ENCODE data around the gene APP.
"Not testable (repeated sequence)": the region's sequence is repeated elsewhere in the genome, so short reads cannot be mapped to it uniquely, and the experiment has no call there.

APP gene

DNA sequence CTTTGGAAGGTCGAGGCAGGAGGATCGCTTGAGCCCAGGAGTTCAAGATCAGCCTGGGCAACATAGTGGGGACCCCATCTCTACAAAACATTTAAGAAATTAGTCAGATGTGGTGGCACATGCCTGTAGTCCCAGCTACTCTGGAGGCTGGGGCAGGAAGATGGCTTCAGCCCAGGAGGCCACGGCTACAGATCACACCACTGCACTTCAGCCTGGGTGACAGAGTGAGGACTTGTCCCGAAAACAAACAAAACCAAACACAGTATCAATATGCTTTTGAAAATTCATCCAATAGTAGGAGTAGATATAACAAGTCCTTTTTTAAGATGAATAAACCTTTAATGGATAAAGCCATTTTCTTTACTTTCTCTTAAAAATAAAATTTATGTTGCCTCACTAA, 8.5 kb downstream of the APP start:
- DNase-seq: no peak

DNA sequence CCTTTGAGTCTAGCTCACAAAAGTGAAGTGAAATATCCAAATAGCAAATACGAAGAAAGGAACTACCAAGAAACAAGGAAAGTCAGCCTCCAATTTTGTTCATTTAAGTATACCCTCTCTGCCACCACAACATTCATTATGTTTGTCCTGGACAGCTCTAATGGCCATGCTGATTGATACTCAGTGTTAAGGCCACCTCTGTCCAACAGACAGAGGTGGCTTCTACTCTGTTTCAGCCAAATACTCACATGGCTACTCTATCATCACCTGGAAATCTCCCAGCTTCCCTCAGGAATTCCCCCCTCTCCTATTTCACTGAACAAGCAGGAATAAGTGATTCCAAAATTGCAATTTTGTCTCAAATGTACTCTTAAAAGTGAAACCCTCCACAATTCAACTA, 10.7 kb downstream of the APP start:
- DNase-seq: no peak

- DNase-seq: no peak
These were observed 12.8 kb downstream of the APP start for GRCh38 chr21:26157801-26158200.

GRCh38 chr21:26154753-26155152, 15.8 kb downstream of the APP start:
- DNase-seq: no peak

- DNase-seq: peak; percentile 52
These were observed 16.8 kb downstream of the APP start for GRCh38 chr21:26153758-26154157.

DNA sequence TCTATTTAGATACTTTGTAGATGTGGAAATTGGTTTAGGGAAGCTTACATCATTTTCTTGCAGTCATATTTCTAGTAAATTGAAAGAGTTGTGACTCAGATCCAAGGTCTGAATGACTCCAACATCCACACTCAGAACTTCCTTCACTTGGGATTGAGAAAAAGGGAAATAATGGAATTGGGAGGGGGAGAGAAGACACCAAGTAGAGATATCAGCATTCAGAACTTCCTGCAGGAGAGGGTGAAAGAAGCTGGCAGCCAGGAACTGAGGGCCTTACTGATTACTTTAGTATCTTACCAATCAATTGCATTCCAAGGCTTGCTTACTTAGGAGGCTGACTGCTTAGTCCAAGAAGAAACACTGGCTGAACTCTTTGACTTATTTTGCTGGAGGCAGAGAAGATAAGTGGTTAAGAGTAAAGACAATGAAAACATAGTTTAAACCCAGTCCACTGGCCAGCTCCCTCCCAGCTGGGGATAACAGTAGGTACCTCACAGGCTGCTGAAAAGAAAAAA, 21.7 kb downstream of the APP start:
- peak; percentile 77 for DNase-seq

- peak; percentile 87 for DNase-seq
These were observed 22.3 kb downstream of the APP start for GRCh38 chr21:26148071-26148839.

- DNase-seq: no peak
These were observed 23.0 kb downstream of the APP start for GRCh38 chr21:26147535-26147934.

- no peak for DNase-seq
These were observed 23.9 kb downstream of the APP start for GRCh38 chr21:26146681-26147080.

- DNase-seq: no peak
These were observed 26.5 kb downstream of the APP start for GRCh38 chr21:26144031-26144430.

DNA sequence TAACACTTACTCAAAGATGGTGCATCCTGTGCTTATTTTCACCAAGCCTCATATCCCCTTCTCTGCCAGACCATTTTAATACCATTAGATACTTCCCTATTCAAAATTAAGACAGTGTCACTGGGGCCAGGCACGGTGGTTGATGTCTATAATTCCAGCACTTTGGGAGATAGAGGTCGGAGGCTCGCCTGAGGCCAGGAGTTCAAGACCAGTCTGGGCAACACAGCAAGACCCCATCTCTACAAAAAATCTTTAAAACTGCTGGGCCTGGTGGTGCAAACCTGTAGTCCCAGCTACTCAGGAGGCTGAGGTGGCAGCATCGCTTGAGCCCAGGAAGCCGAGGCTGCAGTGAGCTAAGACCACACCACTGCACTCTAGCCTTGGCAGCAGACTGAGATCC, 28.2 kb downstream of the APP start:
- DNase-seq: no peak

- DNase-seq: no peak
These were observed 29.6 kb downstream of the APP start for GRCh38 chr21:26140926-26141325.

DNA sequence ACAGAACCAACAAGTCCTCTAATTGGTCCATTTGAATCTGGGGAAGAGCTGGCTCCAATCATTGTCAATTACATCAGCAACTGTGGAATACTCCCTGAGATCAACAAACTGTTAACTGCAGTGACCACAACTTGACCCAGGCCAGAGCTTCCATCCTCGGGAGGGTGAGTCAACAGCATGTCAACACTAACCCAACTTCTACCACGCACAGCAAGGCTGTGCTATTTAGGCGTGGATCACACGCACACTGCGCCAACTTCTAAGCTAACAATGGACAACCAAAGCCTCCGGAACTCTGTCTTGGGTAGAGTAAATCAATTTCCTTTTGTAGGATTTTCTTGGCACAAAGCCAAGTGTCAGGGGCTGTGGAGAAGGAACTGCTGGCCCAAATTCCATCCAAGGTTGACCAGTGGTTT, 30.4 kb downstream of the APP start:
- DNase-seq: peak; percentile 94

- DNase-seq: no peak
These were observed 31.8 kb downstream of the APP start for GRCh38 chr21:26138615-26139257.

DNA sequence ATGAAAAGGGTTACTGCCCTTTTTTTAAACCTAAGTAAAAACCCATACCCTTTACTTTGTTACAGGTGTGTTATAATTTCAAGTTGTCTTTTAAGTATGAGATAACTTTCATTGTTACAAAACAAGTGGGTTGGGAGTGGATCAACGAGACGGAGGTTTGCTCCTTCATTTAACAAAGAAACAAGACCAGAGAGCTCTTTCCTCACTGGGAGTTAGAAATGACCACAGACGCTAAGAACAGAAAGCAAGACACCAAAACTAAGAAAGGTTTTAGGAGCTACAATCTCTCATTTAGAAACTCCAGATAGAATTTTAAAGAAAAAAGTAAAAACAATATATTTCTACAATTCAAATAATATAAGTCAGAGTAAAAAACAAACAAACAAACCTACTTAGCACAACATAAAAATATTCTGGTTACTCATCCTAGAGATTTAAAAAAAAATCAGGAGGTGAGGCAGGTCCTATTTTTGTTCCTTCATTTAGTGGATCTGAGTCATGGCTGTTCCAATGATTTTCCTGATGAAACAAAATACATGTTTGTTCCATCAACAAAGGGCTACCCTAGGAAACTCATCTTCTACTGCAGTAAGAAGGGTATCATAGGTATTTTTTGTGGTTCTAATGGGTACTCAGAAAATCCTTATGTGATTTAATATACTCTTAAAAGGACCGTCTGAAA, 33.0 kb downstream of the APP start:
- DNase-seq: no peak

- no peak for DNase-seq
These were observed 33.9 kb downstream of the APP start for GRCh38 chr21:26136671-26137070.

- DNase-seq: no peak
These were observed 35.0 kb downstream of the APP start for GRCh38 chr21:26135520-26135919.

- no peak for DNase-seq
These were observed 39.0 kb downstream of the APP start for GRCh38 chr21:26131554-26131953.

GRCh38 chr21:26131053-26131452, 39.5 kb downstream of the APP start:
- DNase-seq: not testable (repeated sequence)

GRCh38 chr21:26130249-26130881, 40.2 kb downstream of the APP start:
- peak; percentile 73 for DNase-seq

DNA sequence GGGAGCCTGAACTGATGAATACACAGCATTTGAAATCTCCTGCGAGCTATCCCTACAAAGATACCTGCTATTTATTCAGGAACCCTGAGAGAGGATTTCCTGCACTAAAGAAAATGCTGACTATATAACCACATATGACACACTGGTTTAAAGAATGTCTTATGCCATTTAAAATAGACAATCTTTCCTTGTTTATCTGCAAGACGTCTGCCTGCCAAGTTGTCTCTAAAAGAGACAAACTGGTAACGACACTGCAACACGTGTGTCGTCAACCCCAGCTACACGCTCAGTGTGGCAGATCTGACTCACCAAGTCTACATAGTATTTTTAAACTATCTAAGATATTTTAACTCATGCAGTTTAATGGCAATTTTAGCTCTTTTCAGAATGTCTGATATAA, 42.7 kb downstream of the APP start:
- DNase-seq: peak; percentile 42

- DNase-seq: no peak
These were observed 43.3 kb downstream of the APP start for GRCh38 chr21:26127073-26127814.

- DNase-seq: no peak
These were observed 44.4 kb downstream of the APP start for GRCh38 chr21:26126168-26126553.

Measured in EL (cell line).